Measurements from ENCODE around the gene ATPAF1.
"Not testable (repeated sequence)": the region's sequence is repeated elsewhere in the genome, so short reads cannot be mapped to it uniquely, and the experiment has no call there.

ATPAF1 gene

GRCh38 chr1:46679789-46680573 is 11.8 kb upstream of the ATPAF1 start:
- DNase-seq: no peak

- DNase-seq: no peak
Observed at GRCh38 chr1:46677339-46677738, 9.2 kb upstream of the ATPAF1 start.

DNA sequence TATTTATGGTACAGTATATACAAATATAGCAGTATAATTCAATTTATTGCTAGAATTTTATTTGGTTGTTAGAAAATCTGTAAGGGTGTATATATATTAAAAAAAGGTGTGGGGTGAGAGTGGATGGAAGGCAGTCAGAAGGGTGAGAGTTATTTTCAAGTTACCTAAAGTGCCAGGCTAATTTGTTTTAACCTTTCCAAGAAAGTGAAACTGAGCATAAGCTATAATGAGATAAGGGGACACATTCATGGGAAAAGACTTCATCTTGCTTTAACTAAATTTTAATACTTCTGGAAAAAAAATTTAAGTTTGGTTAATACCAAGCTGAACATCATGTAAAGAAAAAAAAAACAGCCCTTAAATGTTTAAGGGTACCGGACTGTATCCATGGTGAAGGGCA is 8.4 kb upstream of the ATPAF1 start:
- DNase-seq: no peak

DNA sequence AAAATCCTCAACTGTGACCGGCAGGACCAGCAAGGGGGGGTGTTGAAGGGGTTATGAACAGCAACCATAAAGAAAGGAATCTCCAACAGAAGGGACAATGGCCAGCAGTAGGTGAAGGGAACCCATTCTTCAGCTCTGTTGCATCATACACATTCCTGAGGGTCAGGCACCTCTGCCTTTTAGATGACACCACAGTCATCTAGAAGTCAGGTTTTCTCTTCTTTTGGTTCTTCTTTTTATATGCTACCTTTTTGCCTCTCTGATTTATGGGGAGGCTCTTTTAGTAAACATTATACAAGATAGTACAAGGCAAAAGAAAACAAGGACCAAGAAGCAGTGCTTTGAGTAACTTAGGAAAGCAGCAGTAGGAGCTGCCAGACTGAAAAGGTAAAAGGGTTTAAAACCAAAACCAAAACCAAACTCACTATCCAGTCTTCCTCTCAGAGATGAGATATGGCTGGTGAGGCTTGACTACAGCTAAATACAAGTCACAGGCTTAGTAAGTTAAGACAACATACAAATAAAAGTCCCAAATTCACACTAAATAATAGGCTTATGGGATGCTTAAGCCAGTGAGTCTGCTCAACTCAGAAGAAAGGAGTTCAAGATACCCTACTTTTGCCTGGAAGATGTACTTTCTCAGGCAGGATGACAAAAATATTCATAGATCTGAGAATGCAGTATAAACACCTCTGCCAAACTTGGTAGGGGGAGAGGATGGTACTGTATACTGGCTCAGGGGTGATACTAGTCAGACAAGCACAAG is 7.6 kb upstream of the ATPAF1 start:
- no peak for DNase-seq

GRCh38 chr1:46673749-46674182 is 5.6 kb upstream of the ATPAF1 start:
- no peak for DNase-seq

GRCh38 chr1:46672696-46673095 is 4.5 kb upstream of the ATPAF1 start:
- no peak for DNase-seq

- no peak for DNase-seq
Observed at GRCh38 chr1:46671554-46671953, 3.4 kb upstream of the ATPAF1 start, which contains the start of gene TEX38. TEX38 (plus strand) TSS chr1:46671854; CDS start chr1:46671935, 81 bp downstream.

GRCh38 chr1:46670134-46670533 is 2.0 kb upstream of the ATPAF1 start:
- DNase-seq: no peak

- DNase-seq: no peak
Observed at GRCh38 chr1:46665983-46666382, 2.2 kb downstream of the ATPAF1 start.

- DNase-seq: not testable (repeated sequence)
Observed at GRCh38 chr1:46662919-46663318, 5.2 kb downstream of the ATPAF1 start.

GRCh38 chr1:46660116-46660515 is 8.0 kb downstream of the ATPAF1 start:
- not testable (repeated sequence) for DNase-seq

- no peak for DNase-seq
Observed at GRCh38 chr1:46659307-46659870, 8.8 kb downstream of the ATPAF1 start.

DNA sequence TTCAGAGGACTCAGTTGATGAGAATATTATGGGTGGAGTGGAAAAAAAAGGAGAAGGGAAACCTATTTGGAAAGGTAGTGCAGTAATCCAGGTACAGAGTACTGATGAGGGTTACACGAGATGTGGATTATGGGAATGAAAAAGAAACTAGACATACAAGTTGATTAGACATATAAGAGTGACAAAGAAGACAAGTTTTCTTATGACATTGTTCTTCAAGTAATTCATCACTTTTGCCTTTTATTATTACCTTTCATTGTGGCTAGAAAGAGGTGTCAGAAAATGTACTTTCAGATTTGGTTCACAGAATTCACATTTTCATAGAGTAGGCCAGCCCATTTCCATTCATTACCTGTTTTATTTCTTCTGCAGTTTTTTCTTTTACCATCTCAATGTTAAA is 10.4 kb downstream of the ATPAF1 start:
- DNase-seq: no peak

- DNase-seq: no peak
Observed at GRCh38 chr1:46656643-46657042, 11.5 kb downstream of the ATPAF1 start.

- DNase-seq: no peak
Observed at GRCh38 chr1:46655848-46656247, 12.3 kb downstream of the ATPAF1 start.

- DNase-seq: not testable (repeated sequence)
Observed at GRCh38 chr1:46654698-46655097, 13.5 kb downstream of the ATPAF1 start.

- no peak for DNase-seq
Observed at GRCh38 chr1:46654012-46654411, 14.2 kb downstream of the ATPAF1 start.

DNA sequence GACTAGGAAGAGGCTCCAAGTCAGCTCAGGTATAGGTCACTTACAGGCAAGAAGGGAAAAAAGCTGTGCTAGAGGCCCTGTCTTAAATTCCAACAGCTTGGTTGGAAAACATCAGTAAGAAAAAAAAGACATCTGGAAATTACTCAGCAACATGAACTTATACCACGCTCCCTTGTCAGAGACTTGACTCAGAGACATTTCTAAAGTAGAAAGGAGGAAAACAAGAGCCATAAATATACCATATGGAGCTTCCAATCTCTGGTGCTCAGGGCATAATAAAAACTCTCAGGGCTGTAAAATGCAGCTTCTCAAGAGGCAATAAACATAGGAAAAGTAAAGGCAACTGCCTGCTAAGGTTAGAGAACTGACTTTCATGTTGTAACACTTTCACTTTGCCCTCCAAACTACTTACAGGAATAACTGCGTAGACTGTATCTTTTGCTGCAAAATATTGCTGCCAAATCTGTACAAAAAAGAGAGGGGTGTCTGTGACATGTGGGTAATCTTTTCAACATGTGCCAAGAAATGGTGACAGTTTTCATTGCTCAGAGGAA is 14.7 kb downstream of the ATPAF1 start:
- DNase-seq: no peak

- DNase-seq: no peak
Observed at GRCh38 chr1:46652321-46653100, 15.7 kb downstream of the ATPAF1 start.

- not testable (repeated sequence) for DNase-seq
Observed at GRCh38 chr1:46651152-46651551, 17.0 kb downstream of the ATPAF1 start.

GRCh38 chr1:46650491-46650890 is 17.7 kb downstream of the ATPAF1 start:
- DNase-seq: no peak

DNA sequence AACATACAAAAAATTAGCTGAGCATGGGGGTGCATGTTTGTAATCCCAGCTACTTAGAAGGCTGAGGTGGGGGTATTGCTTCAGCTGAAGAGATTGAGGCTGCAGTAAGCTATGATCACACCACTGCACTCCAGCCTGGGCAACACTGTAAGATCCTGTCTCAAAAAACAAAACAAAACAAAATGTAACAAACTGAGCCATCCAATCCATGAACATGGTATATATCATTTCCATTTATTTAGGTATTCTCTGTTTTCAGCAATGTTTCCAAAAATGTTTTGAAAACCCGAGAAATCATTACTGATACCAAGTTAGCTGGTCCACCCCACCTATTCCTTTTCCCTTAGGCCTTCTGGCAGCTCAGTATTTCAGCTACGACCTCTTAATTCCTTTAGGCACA is 18.4 kb downstream of the ATPAF1 start:
- DNase-seq: no peak

- no peak for DNase-seq
Observed at GRCh38 chr1:46647611-46648010, 20.6 kb downstream of the ATPAF1 start.

Measured in CD4-positive, alpha-beta T cell treated with Interleukin-6 for 4 hours (primary cell).